HepG2 (cell line): Measurements from ENCODE around the gene IGLON5. TPM values are rescaled to one million over a fixed set of nuclear protein-coding genes. Genes with fewer than 3 reads are reported as not detected.
A peak's percentile ranks its signal among the peaks of the same experiment; 100 is the strongest.

ENCODE experiments used
- ARID4A ChIP-seq: sonication (generic); formaldehyde crosslinking; IDR thresholded peaks from 2 replicates; pipeline ENCODE4 v1.5.0; 2020; ENCODE audit warnings: mild to moderate bottlenecking, missing genetic modification reagents, borderline replicate concordance
- CEBPG ChIP-seq: IDR thresholded peaks from 2 replicates; pipeline ENCODE4 v1.6.1; 2016
- CENPX ChIP-seq: sonication (generic); formaldehyde crosslinking; IDR thresholded peaks from 2 replicates; pipeline ENCODE4 v1.9.0; 2021; ENCODE audit warnings: mild to moderate bottlenecking, missing genetic modification reagents, moderate library complexity
- FOSL2 ChIP-seq: sonication (generic); formaldehyde crosslinking; IDR thresholded peaks from 2 replicates; pipeline ENCODE4 v1.4.0; 2020; ENCODE audit warnings: missing genetic modification reagents
- FOXJ3 ChIP-seq: sonication (generic); formaldehyde crosslinking; IDR thresholded peaks from 2 replicates; pipeline ENCODE4 v1.4.0; 2020; ENCODE audit warnings: missing genetic modification reagents, mild to moderate bottlenecking, borderline replicate concordance
- KAT8 ChIP-seq: IDR thresholded peaks from 2 replicates; pipeline ENCODE4 v1.6.1; 2016; ENCODE audit warnings: missing genetic modification reagents, missing compliant biosample characterization
- KDM4B ChIP-seq: sonication (generic); formaldehyde crosslinking; IDR thresholded peaks from 2 replicates; pipeline ENCODE4 v1.4.0; 2020; ENCODE audit warnings: missing genetic modification reagents
- NFE2 ChIP-seq: sonication (generic); formaldehyde crosslinking; IDR thresholded peaks from 2 replicates; pipeline ENCODE4 v1.4.0; 2020; ENCODE audit warnings: missing genetic modification reagents
- NKX3-1 ChIP-seq: sonication (generic); formaldehyde crosslinking; IDR thresholded peaks from 2 replicates; pipeline ENCODE4 v1.5.0; 2020; ENCODE audit warnings: missing genetic modification reagents
- NR2F6 ChIP-seq, 2 experiments: IDR thresholded peaks; 2 replicates each; pipeline ENCODE4 v1.6.1; 2016; ENCODE audit warnings: antibody characterized with exemption in 1 of 2, mild to moderate bottlenecking in 1 of 2
- PHF8 ChIP-seq: sonication (generic); formaldehyde crosslinking; IDR thresholded peaks from 2 replicates; pipeline ENCODE4 v1.5.0; 2020; ENCODE audit warnings: missing genetic modification reagents
- POLR2AphosphoS2 ChIP-seq: IDR thresholded peaks from 2 replicates; pipeline ENCODE4 v1.6.1; 2011; ENCODE audit warnings: low read depth, low read length, improper control_type of control experiment
- POLR2AphosphoS5 ChIP-seq: IDR thresholded peaks from 2 replicates; pipeline ENCODE4 v1.6.1; 2012; ENCODE audit warnings: low read depth, low read length
- POLR2G ChIP-seq: fragments of 200-400 bp; formaldehyde crosslinking; IDR thresholded peaks from 2 replicates; pipeline ENCODE4 v1.6.1; 2018; ENCODE audit warnings: mild to moderate bottlenecking, low read depth, low read length, moderate library complexity
- RARA ChIP-seq: IDR thresholded peaks from 2 replicates; pipeline ENCODE4 v1.6.1; 2016; ENCODE audit warnings: missing genetic modification reagents, missing compliant biosample characterization
- RARG ChIP-seq: sonication (generic); formaldehyde crosslinking; IDR thresholded peaks from 2 replicates; pipeline ENCODE4 v1.4.0; 2020; ENCODE audit warnings: low read depth, mild to moderate bottlenecking, missing genetic modification reagents
- SAP130 ChIP-seq: IDR thresholded peaks from 2 replicates; pipeline ENCODE4 v1.6.1; 2016; ENCODE audit warnings: low read depth
- SMC3 ChIP-seq: IDR thresholded peaks from 2 replicates; pipeline ENCODE4 v1.6.1; 2011; ENCODE audit warnings: low read length, improper control_type of control experiment
- ZNF205 ChIP-seq: IDR thresholded peaks from 2 replicates; pipeline ENCODE4 v1.6.1; 2018; ENCODE audit warnings: missing biosample characterization, missing genetic modification reagents
- polyA plus RNA-seq, 8 experiments: library from polyadenylated mRNA; depleted of rRNA in 3 of 8; stranded (reverse) in 7 of 8; unstranded in 1 of 8; fragments of >200 nt; fragmentation: Illumina TruSeq in 4 of 8; extraction: Trizol in 4 of 8; gene quantifications; 2 replicates each; pipeline versions ENCODE4 v1.2.1 to v1.2.3, GENCODE V29; 2011 to 2016; ENCODE audit warnings: low read depth in 4 of 8, missing spikeins in 1 of 8, mixed read lengths in 1 of 8; ENCODE audit not compliant: insufficient read depth in 1 of 8
- total RNA-seq, 5 experiments: library from RNA; depleted of rRNA; stranded (reverse); fragments of >200 nt; fragmentation: Illumina TruSeq; extraction: Trizol; gene quantifications; 2 replicates each; pipeline ENCODE4 v1.2.3, GENCODE V29; 2016; ENCODE audit warnings: low read depth in 1 of 5
- TF ChIP-seq, protein P1 (sequence below): sonication (generic); formaldehyde crosslinking; IDR thresholded peaks from 2 replicates; pipeline ENCODE4 v1.8.0; 2022; ENCODE audit warnings: mild to moderate bottlenecking, missing genetic modification reagents; ENCODE audit not compliant: insufficient replicate concordance
- TF ChIP-seq, protein P2 (sequence below): sonication (generic); formaldehyde crosslinking; IDR thresholded peaks from 2 replicates; pipeline ENCODE4 v1.5.1; 2020; ENCODE audit warnings: mild to moderate bottlenecking, missing genetic modification reagents, moderate library complexity

Gene IGLON5
- total and polyA plus RNA-seq, 2 of the 13 experiments (the other 11 are each of a cell fraction or from before 2014, with no cell fraction given) = 0.04 to 5.7 TPM

- 0 out of 2 replicates have a peak, but pooled peaks have one; percentile 19 for TF ChIP-seq ARID4A
- no peak for TF ChIP-seq PHF8 (CRISPR knock-in tag)
- TF ChIP-seq SAP130 (CRISPR knock-in tag) = 0 out of 2 replicates have a peak, but pooled peaks have one; percentile 32
- TF ChIP-seq POLR2G = peak; percentile 52; the same call in 1 of the 2 replicates
- no peak for TF ChIP-seq ZNF205 (CRISPR knock-in tag)
- TF ChIP-seq NFE2 = no peak
- no peak for TF ChIP-seq NKX3-1
- no peak for TF ChIP-seq CEBPG
- TF ChIP-seq POLR2AphosphoS5 = peak; percentile 62
- peak; percentile 71 for TF ChIP-seq RARA (CRISPR knock-in tag)
- TF ChIP-seq, protein P1, sequence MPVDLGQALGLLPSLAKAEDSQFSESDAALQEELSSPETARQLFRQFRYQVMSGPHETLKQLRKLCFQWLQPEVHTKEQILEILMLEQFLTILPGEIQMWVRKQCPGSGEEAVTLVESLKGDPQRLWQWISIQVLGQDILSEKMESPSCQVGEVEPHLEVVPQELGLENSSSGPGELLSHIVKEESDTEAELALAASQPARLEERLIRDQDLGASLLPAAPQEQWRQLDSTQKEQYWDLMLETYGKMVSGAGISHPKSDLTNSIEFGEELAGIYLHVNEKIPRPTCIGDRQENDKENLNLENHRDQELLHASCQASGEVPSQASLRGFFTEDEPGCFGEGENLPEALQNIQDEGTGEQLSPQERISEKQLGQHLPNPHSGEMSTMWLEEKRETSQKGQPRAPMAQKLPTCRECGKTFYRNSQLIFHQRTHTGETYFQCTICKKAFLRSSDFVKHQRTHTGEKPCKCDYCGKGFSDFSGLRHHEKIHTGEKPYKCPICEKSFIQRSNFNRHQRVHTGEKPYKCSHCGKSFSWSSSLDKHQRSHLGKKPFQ (CRISPR knock-in tag) = peak; percentile 29
- 0 out of 2 replicates have a peak, but pooled peaks have one; percentile 10 for TF ChIP-seq KAT8 (CRISPR knock-in tag)
- TF ChIP-seq, protein P2, sequence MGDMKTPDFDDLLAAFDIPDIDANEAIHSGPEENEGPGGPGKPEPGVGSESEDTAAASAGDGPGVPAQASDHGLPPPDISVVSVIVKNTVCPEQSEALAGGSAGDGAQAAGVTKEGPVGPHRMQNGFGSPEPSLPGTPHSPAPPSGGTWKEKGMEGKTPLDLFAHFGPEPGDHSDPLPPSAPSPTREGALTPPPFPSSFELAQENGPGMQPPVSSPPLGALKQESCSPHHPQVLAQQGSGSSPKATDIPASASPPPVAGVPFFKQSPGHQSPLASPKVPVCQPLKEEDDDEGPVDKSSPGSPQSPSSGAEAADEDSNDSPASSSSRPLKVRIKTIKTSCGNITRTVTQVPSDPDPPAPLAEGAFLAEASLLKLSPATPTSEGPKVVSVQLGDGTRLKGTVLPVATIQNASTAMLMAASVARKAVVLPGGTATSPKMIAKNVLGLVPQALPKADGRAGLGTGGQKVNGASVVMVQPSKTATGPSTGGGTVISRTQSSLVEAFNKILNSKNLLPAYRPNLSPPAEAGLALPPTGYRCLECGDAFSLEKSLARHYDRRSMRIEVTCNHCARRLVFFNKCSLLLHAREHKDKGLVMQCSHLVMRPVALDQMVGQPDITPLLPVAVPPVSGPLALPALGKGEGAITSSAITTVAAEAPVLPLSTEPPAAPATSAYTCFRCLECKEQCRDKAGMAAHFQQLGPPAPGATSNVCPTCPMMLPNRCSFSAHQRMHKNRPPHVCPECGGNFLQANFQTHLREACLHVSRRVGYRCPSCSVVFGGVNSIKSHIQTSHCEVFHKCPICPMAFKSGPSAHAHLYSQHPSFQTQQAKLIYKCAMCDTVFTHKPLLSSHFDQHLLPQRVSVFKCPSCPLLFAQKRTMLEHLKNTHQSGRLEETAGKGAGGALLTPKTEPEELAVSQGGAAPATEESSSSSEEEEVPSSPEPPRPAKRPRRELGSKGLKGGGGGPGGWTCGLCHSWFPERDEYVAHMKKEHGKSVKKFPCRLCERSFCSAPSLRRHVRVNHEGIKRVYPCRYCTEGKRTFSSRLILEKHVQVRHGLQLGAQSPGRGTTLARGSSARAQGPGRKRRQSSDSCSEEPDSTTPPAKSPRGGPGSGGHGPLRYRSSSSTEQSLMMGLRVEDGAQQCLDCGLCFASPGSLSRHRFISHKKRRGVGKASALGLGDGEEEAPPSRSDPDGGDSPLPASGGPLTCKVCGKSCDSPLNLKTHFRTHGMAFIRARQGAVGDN (CRISPR knock-in tag) = peak; percentile 16; the same call in 1 of the 2 replicates
- TF ChIP-seq SMC3 = no peak
- TF ChIP-seq RARG (CRISPR knock-in tag) = no peak
- TF ChIP-seq CENPX (CRISPR knock-in tag) = no peak
- TF ChIP-seq FOXJ3 (CRISPR knock-in tag) = no peak
- TF ChIP-seq KDM4B (CRISPR knock-in tag) = no peak
- peak; percentile 70; the same call in 1 of the 2 replicates for TF ChIP-seq POLR2AphosphoS2
- peak; percentile 50 for TF ChIP-seq FOSL2 (CRISPR knock-in tag)
- TF ChIP-seq NR2F6 (IDR thresholded peaks at IDR 0.05) = no peak
- peak; percentile 22; the same call in 1 of the 2 replicates for TF ChIP-seq NR2F6 (CRISPR knock-in tag; IDR thresholded peaks at IDR 0.05)
Observed at GRCh38 chr19:51347209-51347928, 35.9 kb downstream of the IGLON5 start (continued).
